H4 (cell line): ENCODE data around the gene ITSN1. TPM values are rescaled to one million over a fixed set of nuclear protein-coding genes. Genes with fewer than 3 reads are reported as not detected.
A peak's percentile ranks its signal among the peaks of the same experiment; 100 is the strongest.
"Not testable (repeated sequence)": the region's sequence is repeated elsewhere in the genome, so short reads cannot be mapped to it uniquely, and the experiment has no call there.

Experiments used
- DNase-seq: peaks from one replicate; pipeline ENCODE4 v3.0.0-alpha.2; 2015; ENCODE audit warnings: low spot score
- total RNA-seq: library from RNA; depleted of rRNA; stranded (reverse); fragments of >200 nt; shearing (Covaris generic); gene quantifications from 2 replicates; pipeline ENCODE4 v1.2.3, GENCODE V29; 2014

The ITSN1 gene
- total RNA-seq, 1 experiment from 2014 or later: 27.4 TPM

GRCh38 chr21:33767960-33768359, 125.7 kb downstream of the ITSN1 start:
- no peak for DNase-seq

GRCh38 chr21:33769057-33769456, 126.8 kb downstream of the ITSN1 start:
- DNase-seq: no peak

DNA sequence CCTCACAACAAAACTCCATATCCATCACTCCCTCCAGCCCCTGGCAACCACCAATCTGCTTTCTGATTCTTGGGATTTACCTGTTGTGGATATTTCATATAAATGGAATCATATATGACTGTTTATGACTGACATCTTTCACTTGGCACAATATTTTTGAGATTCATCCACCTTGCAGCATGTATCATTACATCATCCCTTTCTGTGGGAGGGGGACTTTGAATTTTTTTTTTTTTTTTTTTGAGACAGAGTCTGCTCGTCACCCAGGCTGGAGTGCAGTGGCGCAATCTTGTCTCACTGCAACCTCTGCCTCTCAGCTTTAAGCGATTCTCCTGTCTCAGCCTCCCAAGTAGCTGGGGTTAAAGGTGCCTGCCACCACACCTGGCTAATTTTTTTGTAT, 128.2 kb downstream of the ITSN1 start:
- DNase-seq: no peak

DNA sequence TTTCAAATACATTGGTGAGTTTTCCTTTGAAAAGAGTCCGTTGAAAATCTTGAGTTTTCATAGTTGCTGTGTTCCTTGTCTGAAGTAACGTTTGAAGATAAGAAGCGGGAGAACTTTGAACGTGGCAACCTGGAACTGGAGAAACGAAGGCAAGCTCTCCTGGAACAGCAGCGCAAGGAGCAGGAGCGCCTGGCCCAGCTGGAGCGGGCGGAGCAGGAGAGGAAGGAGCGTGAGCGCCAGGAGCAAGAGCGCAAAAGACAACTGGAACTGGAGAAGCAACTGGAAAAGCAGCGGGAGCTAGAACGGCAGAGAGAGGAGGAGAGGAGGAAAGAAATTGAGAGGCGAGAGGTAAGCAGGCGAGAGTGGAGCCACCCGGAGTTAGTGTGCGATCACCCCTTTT, 129.7 kb downstream of the ITSN1 start:
- no peak for DNase-seq

GRCh38 chr21:33774551-33774950, 132.2 kb downstream of the ITSN1 start:
- DNase-seq: no peak

GRCh38 chr21:33775100-33775828, 133.0 kb downstream of the ITSN1 start:
- no peak for DNase-seq

DNA sequence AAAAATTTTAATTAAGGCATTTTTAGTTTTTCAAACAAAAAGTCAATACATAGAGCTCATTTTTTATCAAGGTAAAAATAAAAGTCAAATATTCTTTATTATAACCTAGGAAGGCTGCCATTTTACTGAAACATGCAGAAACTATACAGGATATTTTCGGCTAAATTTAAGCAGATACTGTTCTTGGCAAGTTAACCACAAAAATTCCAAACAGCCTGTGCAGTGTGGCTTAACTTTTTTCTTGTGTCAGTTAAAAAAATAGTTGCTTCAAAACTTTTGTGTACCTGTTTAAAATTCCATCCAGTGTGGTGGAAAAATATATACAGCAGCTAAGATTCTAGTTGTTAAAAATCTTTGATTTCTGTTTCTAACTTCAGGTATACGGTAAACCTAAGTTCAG, 138.3 kb downstream of the ITSN1 start:
- no peak for DNase-seq

- DNase-seq: no peak
Observed at GRCh38 chr21:33781121-33781520, 138.8 kb downstream of the ITSN1 start.

GRCh38 chr21:33783187-33783979, 141.1 kb downstream of the ITSN1 start:
- no peak for DNase-seq

DNA sequence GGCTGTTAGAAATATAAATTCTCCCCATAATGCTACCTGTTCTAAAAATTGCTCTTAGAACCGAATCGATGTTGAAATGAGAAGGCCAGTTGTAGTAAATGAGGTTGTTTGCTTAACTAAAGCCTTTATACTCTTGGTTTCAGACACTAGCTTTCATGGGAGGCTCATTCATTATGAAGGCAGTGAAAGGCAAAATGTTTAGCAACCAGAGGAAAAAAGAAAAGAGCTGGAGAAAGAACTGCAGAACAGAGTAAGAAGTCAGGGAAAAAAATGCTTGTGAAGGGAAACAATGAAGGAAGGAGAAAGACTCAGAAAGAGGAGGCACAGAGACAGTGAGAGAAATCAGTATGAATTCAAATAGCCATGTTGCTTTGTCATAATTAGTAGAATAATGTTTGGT, 145.1 kb downstream of the ITSN1 start:
- no peak for DNase-seq

DNA sequence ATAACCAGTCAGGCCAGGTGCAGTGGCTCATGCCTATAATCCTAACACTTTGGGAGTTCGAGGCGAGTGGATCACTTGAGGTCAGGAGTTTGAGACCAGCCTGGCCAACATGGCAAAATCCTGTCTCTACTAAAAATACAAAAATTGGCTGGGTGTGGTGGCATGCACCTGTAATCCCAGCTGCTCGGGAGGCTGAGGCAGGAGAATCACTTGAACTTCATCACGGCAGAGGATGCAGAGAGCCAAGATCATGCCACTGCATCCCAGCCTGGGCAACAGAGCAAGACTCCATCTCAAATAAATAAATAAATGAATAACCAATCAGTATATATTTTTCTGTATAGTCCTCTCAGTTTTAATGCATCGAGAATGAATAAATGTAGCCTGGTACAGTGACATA, 146.1 kb downstream of the ITSN1 start:
- not testable (repeated sequence) for DNase-seq

- DNase-seq: no peak
Observed at GRCh38 chr21:33789697-33790096, 147.4 kb downstream of the ITSN1 start.

DNA sequence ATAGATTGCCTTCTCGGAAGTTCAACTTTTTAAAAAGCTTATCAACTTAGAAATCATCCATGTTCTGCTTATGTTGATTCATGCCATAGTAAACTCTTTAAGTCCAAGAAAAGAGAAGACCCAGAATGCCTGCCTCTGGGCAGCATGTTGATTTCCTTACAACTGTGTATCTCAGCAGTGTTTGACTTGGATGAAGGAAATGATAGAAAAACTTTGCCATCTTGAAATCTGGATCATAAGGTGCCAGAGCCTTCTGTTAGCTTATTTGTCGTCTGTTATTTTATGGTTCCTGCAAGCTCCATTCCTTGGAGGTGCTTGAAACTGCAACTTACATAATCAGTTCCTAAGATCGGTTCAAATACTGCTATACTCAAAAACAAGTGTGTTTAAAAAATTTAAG, 148.8 kb downstream of the ITSN1 start:
- no peak for DNase-seq

DNA sequence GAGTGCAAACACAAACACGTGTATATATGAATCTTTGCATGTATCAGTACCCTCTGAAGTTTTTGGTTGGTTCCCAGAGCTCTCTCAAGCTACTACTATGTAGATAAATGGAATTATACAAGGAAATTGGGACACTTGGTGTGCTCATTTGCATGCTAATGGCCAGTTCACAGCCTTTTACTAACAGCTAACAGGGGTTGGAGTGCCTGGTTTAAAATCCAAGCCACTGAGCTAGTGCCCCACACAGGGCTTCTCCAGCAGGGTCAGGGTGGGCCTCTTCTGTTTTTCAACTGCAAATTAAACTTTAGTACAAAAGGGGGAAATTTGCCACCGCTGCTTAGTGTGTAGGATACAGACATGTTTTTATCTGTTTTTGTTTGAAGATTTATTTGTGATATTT, 152.3 kb downstream of the ITSN1 start:
- no peak for DNase-seq

DNA sequence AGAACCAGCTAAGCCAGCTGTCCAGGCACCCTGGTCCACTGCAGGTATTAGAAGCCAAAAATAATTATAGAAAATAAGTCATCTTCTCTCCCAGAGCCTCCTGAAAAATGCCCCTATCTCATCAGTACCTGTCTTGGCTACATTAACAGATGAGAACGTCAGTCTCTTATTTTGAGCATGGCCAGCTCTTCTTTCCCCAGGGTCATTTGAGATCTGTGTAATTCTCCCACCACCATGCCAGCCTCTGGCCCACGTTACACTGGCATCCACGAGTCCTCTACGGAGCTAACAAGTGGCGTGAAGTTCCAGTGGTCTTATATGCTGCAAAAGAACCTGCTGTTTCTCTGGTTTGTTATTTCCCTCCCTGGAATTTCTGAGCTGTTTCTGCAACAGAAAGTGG, 155.3 kb downstream of the ITSN1 start:
- DNase-seq: no peak

DNA sequence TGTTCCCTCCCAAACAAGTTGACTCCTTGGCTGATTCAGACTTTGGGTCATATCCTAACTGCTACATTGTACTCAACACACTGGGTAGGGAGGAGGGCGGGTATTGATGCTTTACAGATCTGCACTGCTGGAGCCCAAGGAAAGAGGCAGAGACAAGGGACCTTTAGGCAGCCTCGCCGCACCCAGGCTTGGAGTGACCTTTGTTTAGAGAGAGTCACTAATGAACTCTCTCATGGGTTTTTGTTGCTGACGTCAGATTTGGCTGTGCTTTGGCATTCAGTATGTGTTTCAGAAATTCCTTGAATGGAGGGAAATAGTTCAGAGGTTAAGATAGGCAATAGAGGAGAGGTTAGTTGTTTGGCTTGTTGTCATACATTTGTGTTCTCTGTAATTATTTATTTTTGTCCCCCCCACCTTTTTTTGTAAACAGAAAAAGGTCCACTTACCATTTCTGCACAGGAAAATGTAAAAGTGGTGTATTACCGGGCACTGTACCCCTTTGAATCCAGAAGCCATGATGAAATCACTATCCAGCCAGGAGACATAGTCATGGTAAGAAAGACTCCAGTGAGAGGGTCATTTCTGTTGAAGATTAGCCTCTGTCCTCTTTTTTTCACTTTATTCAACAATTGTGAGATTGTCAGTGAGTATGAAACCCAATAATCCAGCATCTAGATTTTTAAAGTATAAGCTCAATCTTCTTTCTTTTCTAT, 157.2 kb downstream of the ITSN1 start:
- no peak for DNase-seq

DNA sequence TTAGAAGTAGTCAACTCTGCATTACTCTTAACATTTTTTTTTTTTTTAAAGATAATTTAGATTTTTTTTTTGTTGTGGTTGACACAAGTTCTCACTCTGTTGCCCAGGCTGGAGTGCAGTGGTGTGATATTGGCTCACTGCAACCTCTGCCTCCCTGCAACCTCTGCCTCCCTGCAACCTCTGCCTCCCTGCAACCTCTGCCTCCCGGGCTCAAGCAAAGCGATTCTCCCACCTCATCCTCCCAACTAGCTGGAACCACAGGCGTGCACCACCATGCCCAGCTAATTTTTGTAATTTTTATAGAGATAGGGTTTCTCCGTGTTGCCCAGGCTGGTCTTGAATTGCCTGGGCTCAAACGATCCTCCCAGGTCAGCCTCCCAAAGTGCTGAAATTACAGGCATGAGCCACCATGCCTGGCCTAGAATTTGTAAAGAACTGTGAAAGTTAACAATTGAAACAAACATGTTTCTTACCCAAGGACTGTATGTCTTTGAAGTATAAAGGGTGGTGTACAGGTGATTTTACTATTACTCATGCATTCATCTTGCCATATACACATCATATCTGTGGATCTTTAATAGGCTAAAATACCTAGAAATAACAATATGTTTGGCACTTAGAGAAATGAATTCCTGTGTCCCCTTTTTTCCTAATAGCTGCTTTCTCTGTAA, 158.6 kb downstream of the ITSN1 start:
- DNase-seq: no peak

GRCh38 chr21:33801424-33802405, 159.4 kb downstream of the ITSN1 start:
- DNase-seq: peak; percentile 94

DNA sequence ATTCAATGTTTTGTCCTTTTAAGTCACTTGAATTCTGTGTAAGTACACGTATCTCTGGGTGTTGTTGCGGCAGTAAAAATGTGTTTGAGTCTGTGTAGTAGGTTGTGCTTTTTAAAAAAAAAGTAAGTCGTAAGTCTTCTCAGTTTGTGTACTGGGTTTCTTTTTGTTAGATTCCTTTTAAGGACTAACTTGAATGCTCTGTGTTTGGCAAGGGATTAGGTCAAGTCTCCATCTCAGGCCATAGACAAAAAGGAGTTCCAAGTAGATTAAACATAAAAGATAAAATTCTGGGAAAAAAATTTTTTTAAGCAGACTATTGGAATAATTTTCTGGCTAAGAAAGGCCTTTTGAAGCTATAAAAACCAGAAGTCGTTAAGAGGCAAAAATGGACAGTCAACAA, 160.2 kb downstream of the ITSN1 start:
- DNase-seq: no peak

DNA sequence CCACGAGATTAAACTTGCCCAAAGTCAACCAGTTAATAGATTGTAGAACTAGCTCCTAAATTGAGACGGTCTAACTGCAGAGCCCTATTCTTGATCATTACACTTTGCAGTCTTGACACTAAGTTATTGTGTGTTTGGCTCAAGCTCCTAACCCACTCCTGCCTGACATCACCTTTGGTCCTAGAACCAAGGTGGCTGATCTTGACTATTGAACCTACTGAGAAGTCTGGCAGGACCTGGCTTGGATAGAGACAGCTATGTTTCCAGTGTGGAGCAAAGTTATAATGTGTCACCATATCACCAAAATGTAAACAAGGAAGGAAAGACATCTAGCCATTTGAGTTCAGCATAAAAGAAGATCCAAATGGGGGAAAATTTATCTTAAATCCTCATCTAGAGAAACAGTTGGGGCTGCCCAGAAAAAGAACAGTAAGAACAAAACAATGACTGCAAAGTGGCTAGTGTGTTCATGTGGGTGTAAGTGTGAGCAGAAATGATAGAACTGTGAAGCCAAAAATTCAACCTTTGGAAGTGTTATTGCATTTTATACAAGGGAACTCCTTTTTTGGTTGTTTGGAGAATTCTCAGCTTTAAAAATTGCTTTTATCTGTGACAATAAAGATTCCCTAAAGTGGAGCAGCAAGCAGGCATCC, 166.5 kb downstream of the ITSN1 start:
- no peak for DNase-seq
